HTERT RPE-1 (cell line): ENCODE results near the gene ANKRD39.
"Not testable (repeated sequence)": the region's sequence is repeated elsewhere in the genome, so short reads cannot be mapped to it uniquely, and the experiment has no call there.

ENCODE experiments used
- in situ Hi-C: fragments of 300-500 bp; cut with MboI; formaldehyde crosslinking; loops from 4 replicates; pipeline ENCODE4 v1.14.3; 2020; ENCODE audit warnings: low sequenced_read_pairs

Gene ANKRD39

GRCh38 chr2:96857667-96858372, at the start of gene ANKRD39:
Gene ANKRD39, minus strand, starts transcription at chr2:96858016. Its CDS starts 29 bp downstream, at chr2:96857987.
- in situ Hi-C loops, result no loop called here

GRCh38 chr2:96906729-96907114, 48.9 kb upstream of the ANKRD39 start:
- in situ Hi-C loops, result no loop called here

- in situ Hi-C loops, result no loop called here
Observed at GRCh38 chr2:96903815-96904214, 46.0 kb upstream of the ANKRD39 start.

- in situ Hi-C loops, result no loop called here
Observed at GRCh38 chr2:96903318-96903717, 45.5 kb upstream of the ANKRD39 start.

GRCh38 chr2:96900237-96900636, 42.4 kb upstream of the ANKRD39 start:
- in situ Hi-C loops, result no loop called here

GRCh38 chr2:96899413-96899741, 41.6 kb upstream of the ANKRD39 start:
- in situ Hi-C loops, result no loop called here

- in situ Hi-C loops, result no loop called here
Observed at GRCh38 chr2:96898641-96899412, 41.0 kb upstream of the ANKRD39 start.

GRCh38 chr2:96898135-96898505, 40.3 kb upstream of the ANKRD39 start:
- in situ Hi-C loops, result no loop called here

GRCh38 chr2:96897491-96898134, 39.8 kb upstream of the ANKRD39 start:
- in situ Hi-C loops, result no loop called here

- in situ Hi-C loops, result no loop called here
Observed at GRCh38 chr2:96895746-96896651, 38.2 kb upstream of the ANKRD39 start.

- in situ Hi-C loops, result no loop called here
Observed at GRCh38 chr2:96895032-96895745, 37.4 kb upstream of the ANKRD39 start.

GRCh38 chr2:96894151-96894531, 36.3 kb upstream of the ANKRD39 start:
- in situ Hi-C loops, result no loop called here

- in situ Hi-C loops, result no loop called here
Observed at GRCh38 chr2:96893289-96894150, 35.7 kb upstream of the ANKRD39 start.

GRCh38 chr2:96891591-96892333, 33.9 kb upstream of the ANKRD39 start:
- in situ Hi-C loops, result no loop called here

- in situ Hi-C loops, result no loop called here
Observed at GRCh38 chr2:96890726-96891385, 33.0 kb upstream of the ANKRD39 start.

- in situ Hi-C loops, result no loop called here
Observed at GRCh38 chr2:96890252-96890651, 32.4 kb upstream of the ANKRD39 start.

GRCh38 chr2:96889502-96889901, 31.7 kb upstream of the ANKRD39 start:
- in situ Hi-C loops, result not testable (repeated sequence)
